K562 (cell line): ENCODE data around the gene RTBDN. TPM values are rescaled to one million over a fixed set of nuclear protein-coding genes. Genes with fewer than 3 reads are reported as not detected.

Experiments used
- CBFB ChIP-seq: sonication (generic); formaldehyde crosslinking; IDR thresholded peaks from 2 replicates; pipeline ENCODE4 v1.4.0; 2020; ENCODE audit warnings: mild to moderate bottlenecking, missing genetic modification reagents
- CREB5 ChIP-seq: fragments of 250-450 bp; sonication (Bioruptor Pico); IDR thresholded peaks from 2 replicates; pipeline ENCODE4 v1.5.0; 2020; ENCODE audit warnings: mild to moderate bottlenecking
- FOXK2 ChIP-seq, 2 experiments: fragments of 450-650 bp; IDR thresholded peaks in 1 of 2; conservative IDR thresholded peaks in 1 of 2; 2 replicates each; pipeline ENCODE4 v1.6.1; 2016; ENCODE audit warnings: low read depth in 2 of 2, mild to moderate bottlenecking in 1 of 2
- GABPB2 ChIP-seq: fragments of 250-450 bp; sonication (Bioruptor Pico); conservative IDR thresholded peaks from 2 replicates; pipeline ENCODE4 v1.5.1; 2021; ENCODE audit warnings: mild to moderate bottlenecking
- GATAD2B ChIP-seq: fragments of 450-650 bp; IDR thresholded peaks from 2 replicates; pipeline ENCODE4 v1.6.1; 2017; ENCODE audit warnings: mild to moderate bottlenecking, borderline replicate concordance
- HNRNPLL ChIP-seq: fragments of 200-400 bp; formaldehyde crosslinking; IDR thresholded peaks from 2 replicates; pipeline ENCODE4 v1.6.1; 2017; ENCODE audit warnings: low read length, low read depth, mild to moderate bottlenecking; ENCODE audit not compliant: poor library complexity, severe bottlenecking
- IRF2 ChIP-seq: sonication (generic); formaldehyde crosslinking; IDR thresholded peaks from 2 replicates; pipeline ENCODE4 v1.8.1; 2022; ENCODE audit warnings: mild to moderate bottlenecking, missing genetic modification reagents
- KDM2B ChIP-seq: fragments of 250-450 bp; sonication (Bioruptor Pico); IDR thresholded peaks from 2 replicates; pipeline ENCODE4 v1.8.0; 2021; ENCODE audit warnings: mild to moderate bottlenecking, moderate library complexity
- KLF13 ChIP-seq: fragments of 450-650 bp; IDR thresholded peaks from 2 replicates; pipeline ENCODE4 v1.6.1; 2016; ENCODE audit warnings: missing genetic modification characterization, low read depth, mild to moderate bottlenecking, missing compliant biosample characterization, moderate library complexity, borderline replicate concordance
- MAFK ChIP-seq: IDR thresholded peaks from 2 replicates; pipeline ENCODE4 v1.6.1; 2011; ENCODE audit warnings: low read length, improper control_type of control experiment
- NCOA4 ChIP-seq: fragments of 450-650 bp; IDR thresholded peaks from 2 replicates; pipeline ENCODE4 v1.6.1; 2018; ENCODE audit warnings: mild to moderate bottlenecking; ENCODE audit not compliant: partially characterized antibody
- POLR2AphosphoS2 ChIP-seq: IDR thresholded peaks from 2 replicates; pipeline ENCODE4 v1.6.1; 2012; ENCODE audit warnings: low read length, improper control_type of control experiment
- POLR2AphosphoS5 ChIP-seq: IDR thresholded peaks from 2 replicates; pipeline ENCODE4 v1.6.1; 2011; ENCODE audit warnings: mild to moderate bottlenecking, low read depth, low read length, moderate library complexity; ENCODE audit not compliant: control insufficient read depth, insufficient read depth
- POLR2B ChIP-seq: fragments of 450-650 bp; IDR thresholded peaks from 2 replicates; pipeline ENCODE4 v1.6.1; 2018; ENCODE audit warnings: low read depth; ENCODE audit not compliant: partially characterized antibody
- RBM17 ChIP-seq: fragments of 200-400 bp; formaldehyde crosslinking; IDR thresholded peaks from 2 replicates; pipeline ENCODE4 v1.6.1; 2017; ENCODE audit warnings: low read depth, mild to moderate bottlenecking, low read length, borderline replicate concordance
- SPI1 ChIP-seq: IDR thresholded peaks from 2 replicates; pipeline ENCODE4 v1.6.1; 2011; ENCODE audit warnings: low read depth, low read length, control low read depth, borderline replicate concordance
- USF1 ChIP-seq: sonication (generic); formaldehyde crosslinking; IDR thresholded peaks from 2 replicates; pipeline ENCODE4 v1.9.0; 2022; ENCODE audit warnings: mild to moderate bottlenecking, missing genetic modification reagents
- YY1 ChIP-seq, 3 experiments: IDR thresholded peaks; 2 replicates each; pipeline ENCODE4 v1.6.1; 2011; ENCODE audit warnings: low read length in 2 of 3, mild to moderate bottlenecking in 2 of 3, moderate library complexity in 2 of 3, borderline replicate concordance in 1 of 3, control low read depth in 1 of 3, low read depth in 1 of 3; ENCODE audit not compliant: insufficient read depth in 3 of 3, insufficient replicate concordance in 2 of 3, control insufficient read depth in 1 of 3, insufficient read length in 1 of 3; ENCODE audit errors: extremely low read depth in 1 of 3
- ZBTB1 ChIP-seq: sonication (generic); formaldehyde crosslinking; IDR thresholded peaks from 2 replicates; pipeline ENCODE4 v1.8.1; 2023; ENCODE audit warnings: missing genetic modification reagents, low read depth, mild to moderate bottlenecking, borderline replicate concordance
- ZBTB43 ChIP-seq: sonication (generic); formaldehyde crosslinking; IDR thresholded peaks from 2 replicates; pipeline ENCODE4 v1.8.0; 2023; ENCODE audit warnings: mild to moderate bottlenecking, missing genetic modification reagents
- ZC3H11A ChIP-seq: IDR thresholded peaks from 2 replicates; pipeline ENCODE4 v1.6.1; 2012; ENCODE audit warnings: low read depth, low read length, improper control_type of control experiment
- ZEB2 ChIP-seq: fragments of 450-650 bp; IDR thresholded peaks from 2 replicates; pipeline ENCODE4 v1.6.1; 2016
- ZNF12 ChIP-seq: sonication (generic); formaldehyde crosslinking; IDR thresholded peaks from 2 replicates; pipeline ENCODE4 v1.4.0; 2020; ENCODE audit warnings: mild to moderate bottlenecking, missing genetic modification reagents
- ZNF408 ChIP-seq: fragments of 250-450 bp; sonication (Bioruptor Pico); IDR thresholded peaks from 2 replicates; pipeline ENCODE4 v1.4.0; 2020; ENCODE audit warnings: low read depth, mild to moderate bottlenecking, moderate library complexity
- ZNF830 ChIP-seq: fragments of 250-450 bp; sonication (Bioruptor Pico); IDR thresholded peaks from 2 replicates; pipeline ENCODE4 v1.5.0; 2021; ENCODE audit warnings: mild to moderate bottlenecking
- polyA plus RNA-seq, 8 experiments: library from polyadenylated mRNA; depleted of rRNA in 4 of 8; stranded (reverse) in 5 of 8; unstranded in 3 of 8; fragments of >200 nt; fragmentation: Nextera tagmentation in 2 of 8; fragmentation: Illumina TruSeq in 1 of 8; extraction: Ambion mirVana in 2 of 8; extraction: Trizol in 1 of 8; gene quantifications; 2 replicates each; pipeline versions ENCODE4 v1.2.1 to v1.2.3, GENCODE V29; 2011 to 2014; ENCODE audit warnings: inconsistent platforms in 1 of 8, missing spikeins in 1 of 8
- total RNA-seq, 7 experiments: library from RNA; depleted of rRNA in 6 of 7; stranded (reverse); fragments of >200 nt in 6 of 7; fragmentation: Illumina TruSeq in 2 of 7; extraction: Trizol in 2 of 7; gene quantifications; 2 replicates each; pipeline versions ENCODE4 v1.2.1 to v1.2.3, GENCODE V29; 2011 to 2021; ENCODE audit warnings: low replicate concordance in 1 of 7

Gene RTBDN
- total and polyA plus RNA-seq, 9 of the 15 experiments (the other 6 are each of a cell fraction or from before 2014, with no cell fraction given), result 0.20 to 2.3 (median 0.72) TPM; not detected in 1

- TF ChIP-seq NCOA4 (no peak), ZNF830 (CRISPR knock-in tag) (no peak), POLR2AphosphoS2 (no peak), POLR2AphosphoS5 (no peak), IRF2 (CRISPR knock-in tag) (no peak), MAFK (no peak), YY1 (IDR thresholded peaks at IDR 0.05; ENCODE audit: borderline replicate concordance in 1 of 3, control insufficient read depth in 1 of 3, extremely low read depth in 1 of 3, insufficient read depth in 3 of 3, insufficient read length in 1 of 3, insufficient replicate concordance in 2 of 3, low read depth in 1 of 3, low read length in 2 of 3) (peak in 2 of 3 experiments; percentile 19 to 45), ZNF12 (no peak), RBM17 (no peak), ZBTB43 (CRISPR knock-in tag) (no peak), KLF13 (tag) (0 out of 2 replicates have a peak, but pooled peaks have one; percentile 27), ZEB2 (no peak), SPI1 (no peak), ZC3H11A (no peak), GATAD2B (no peak), GABPB2 (CRISPR knock-in tag) (no peak), CBFB (CRISPR knock-in tag) (no peak), HNRNPLL (peak; percentile 15), ZNF408 (no peak), KDM2B (CRISPR knock-in tag) (no peak), USF1 (peak; percentile 54), ZBTB1 (CRISPR knock-in tag) (no peak), CREB5 (CRISPR knock-in tag) (no peak), FOXK2 (conservative IDR thresholded peaks at IDR 0.05 in 1 of 2, IDR thresholded peaks at IDR 0.05 in 1 of 2; ENCODE audit: low read depth in 2 of 2) (peak; percentile 44 to 75; a peak in 3 of 4 replicates), POLR2B (peak; percentile 21)
Observed at GRCh38 chr19:12840091-12841079, 6.0 kb upstream of the RTBDN start (continued).
